Testis (tissue), 3 donors: ENCODE measurements around the gene AXIN1. TPM values are rescaled to one million over a fixed set of nuclear protein-coding genes. Genes with fewer than 3 reads are reported as not detected.

Experiments
- DNase-seq: peaks from one replicate; pipeline ENCODE4 v3.0.0-alpha.2; 2019
- H3K27ac ChIP-seq, 2 donors: fragments of 200-600 bp; sonication (generic); one replicate each; pipeline ENCODE4 v1.5.1; 2019
- H3K27me3 ChIP-seq: fragments of 200-600 bp; sonication (generic); one replicate; pipeline ENCODE4 v1.5.1; 2019
- H3K36me3 ChIP-seq: fragments of 200-600 bp; sonication (generic); one replicate; pipeline ENCODE4 v1.5.1; 2017; ENCODE audit warnings: low read depth; ENCODE audit errors: missing control alignments
- H3K4me1 ChIP-seq: fragments of 200-600 bp; sonication (generic); one replicate; pipeline ENCODE4 v1.5.1; 2019
- H3K4me3 ChIP-seq, 2 donors: fragments of 200-600 bp; sonication (generic); one replicate each; pipeline ENCODE4 v1.5.1; 2017 to 2019
- H3K9me3 ChIP-seq: fragments of 200-600 bp; sonication (generic); one replicate; pipeline ENCODE4 v1.5.1; 2017
- CTCF ChIP-seq, 3 experiments: fragments of 450-650 bp in 2 of 3; fragments of 200-600 bp in 1 of 3; sonication (generic) in 1 of 3; IDR thresholded peaks; one replicate each; pipeline ENCODE4 v1.5.1; 2016 to 2019; ENCODE audit warnings: antibody characterized with exemption in 3 of 3, mild to moderate bottlenecking in 2 of 3, moderate library complexity in 1 of 3
- POLR2A ChIP-seq: fragments of 450-650 bp; IDR thresholded peaks from one replicate; pipeline ENCODE4 v1.6.1; 2017; ENCODE audit warnings: antibody characterized with exemption, mild to moderate bottlenecking, moderate library complexity
- WGBS, 2 donors: methylation state at CpG; one replicate each; pipeline ENCODE4 v1.1.5; 2018; 5-methylcytosine and 5-hydroxymethylcytosine counted together
- intact Hi-C: fragments of 100-400 bp; cut with DNase I; formaldehyde crosslinking; loops from one replicate; pipeline ENCODE4 v1.15.1; 2023; ENCODE audit warnings: low total_unique reads
- polyA plus RNA-seq: library from polyadenylated mRNA; stranded (reverse); fragments of 350-450 nt; fragmentation: Illumina TruSeq; extraction: RNeasy Lipid Tissue Mini Kit (QIAGEN cat#74804); gene quantifications from one replicate; pipeline ENCODE4 v1.2.3, GENCODE V29; 2014; ENCODE audit warnings: low read depth, low replicate concordance; ENCODE audit not compliant: insufficient read depth
- total RNA-seq, 2 donors: library from RNA; depleted of rRNA; stranded (reverse); fragments of >200 nt; gene quantifications; one replicate each; pipeline ENCODE4 v1.2.3, GENCODE V29; 2016

AXIN1 gene
- total and polyA plus RNA-seq, 3 donors from 2014 or later: 19.4 to 32.0 (median 30.6) TPM

GRCh38 chr16:263944-264343 lies 88.6 kb downstream of the AXIN1 start:
- Histone ChIP-seq H3K4me1 (peaks cover 16% of the 10 kb centered on the region), H3K9me3 (no peaks in the 10 kb centered on the region), H3K4me3 (no peak overlapping the region), H3K27me3 (no peaks in the 10 kb centered on the region), H3K27ac (no peak overlapping the region), H3K36me3 (no peaks in the 10 kb centered on the region)
- no peak for DNase-seq
- intact Hi-C loops: no loop called here
- TF ChIP-seq POLR2A (no peak), CTCF (IDR thresholded peaks at IDR 0.05) (no peak)
- 96 to 99% methylated on average over 15 to 17 of the region's 17 CpGs for WGBS, 2 donors

GRCh38 chr16:263182-263774 lies 89.2 kb downstream of the AXIN1 start:
- TF ChIP-seq CTCF (IDR thresholded peaks at IDR 0.05) (no peak), POLR2A (no peak)
- H3K27ac ChIP-seq: no peak overlapping the region
- H3K9me3 ChIP-seq: no peaks in the 10 kb centered on the region
- intact Hi-C loops: no loop called here
- 93 to 96% methylated on average over 13 to 32 of the region's 35 CpGs for WGBS, 2 donors
- DNase-seq: no peak
- H3K36me3 ChIP-seq: no peaks in the 10 kb centered on the region
- no peaks in the 10 kb centered on the region for H3K27me3 ChIP-seq
- H3K4me3 ChIP-seq: no peak overlapping the region
- peaks cover 16% of the 10 kb centered on the region for H3K4me1 ChIP-seq

GRCh38 chr16:262121-262745 lies 90.3 kb downstream of the AXIN1 start:
- TF ChIP-seq POLR2A (no peak), CTCF (IDR thresholded peaks at IDR 0.05) (no peak)
- no peak for DNase-seq
- intact Hi-C loops: no loop called here
- Histone ChIP-seq H3K4me3 (no peak overlapping the region), H3K27me3 (no peaks in the 10 kb centered on the region), H3K36me3 (no peaks in the 10 kb centered on the region), H3K4me1 (peaks cover 16% of the 10 kb centered on the region), H3K27ac (no peak overlapping the region), H3K9me3 (no peaks in the 10 kb centered on the region)
- 91 to 94% methylated on average over 22 to 28 of the region's 29 CpGs for WGBS, 2 donors

- intact Hi-C loops: no loop called here
- no peak for DNase-seq
- 89 to 92% methylated on average over 8 to 24 of the region's 28 CpGs for WGBS, 2 donors
These were observed 91.4 kb downstream of the AXIN1 start for GRCh38 chr16:261031-261691.

More at GRCh38 chr16:261031-261691, 91.4 kb downstream of the AXIN1 start:
- peaks cover 14% of the 10 kb centered on the region for H3K4me1 ChIP-seq
- H3K27me3 ChIP-seq: no peaks in the 10 kb centered on the region
- H3K9me3 ChIP-seq: no peaks in the 10 kb centered on the region
- H3K4me3 ChIP-seq: no peak overlapping the region
- TF ChIP-seq POLR2A: no peak
- no peak for TF ChIP-seq CTCF (IDR thresholded peaks at IDR 0.05)
- no peak overlapping the region for H3K27ac ChIP-seq
- H3K36me3 ChIP-seq: no peaks in the 10 kb centered on the region
